ENCODE measurements around the gene SLIT3.

The SLIT3 gene

DNA sequence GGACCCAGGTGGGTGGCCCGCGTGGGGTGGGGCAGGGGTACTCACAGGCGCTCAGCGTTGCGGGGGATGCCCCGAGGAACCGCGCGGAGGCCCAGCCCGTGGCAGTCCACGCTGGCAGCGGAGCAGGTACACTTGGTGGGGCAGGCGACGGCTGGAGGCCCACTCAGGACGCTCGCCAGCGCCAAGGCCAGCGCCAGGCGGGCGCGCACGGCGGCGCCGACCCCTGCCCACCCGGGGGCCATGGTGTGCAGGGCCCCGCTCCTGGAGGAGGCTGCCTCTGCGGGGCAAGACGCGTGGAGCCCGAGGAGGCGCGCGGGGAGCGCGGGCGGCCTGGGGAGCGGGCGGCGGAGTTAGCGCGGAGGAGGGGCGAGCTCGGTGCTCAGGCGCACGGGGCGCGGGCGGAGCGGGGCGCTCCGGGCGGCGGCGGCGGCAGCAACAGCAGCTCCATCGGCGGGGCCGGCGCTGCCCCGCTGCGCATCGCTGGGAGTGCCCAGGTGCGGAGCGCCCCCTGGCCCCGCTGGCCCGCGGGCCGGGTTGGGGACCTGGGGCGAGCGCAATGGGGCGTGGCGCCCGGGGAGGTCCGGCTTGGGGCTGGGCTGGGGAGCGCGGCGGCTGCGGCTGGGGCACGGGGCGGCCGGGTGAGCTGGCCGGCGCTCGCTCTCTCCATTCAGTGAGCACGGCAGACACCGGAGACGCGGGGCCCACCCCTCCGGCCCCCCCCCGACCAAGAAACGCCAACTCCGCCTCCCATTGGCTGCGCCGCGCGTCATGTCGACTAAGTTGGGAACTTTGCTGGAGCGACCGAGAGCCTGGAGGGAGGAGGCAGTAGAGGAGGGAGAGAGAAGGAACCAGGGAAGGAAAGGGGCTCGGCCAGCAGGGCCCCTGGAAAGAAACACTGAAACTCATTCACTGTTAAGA lies at the start of gene SLIT3:
TSS of gene SLIT3 (minus strand) at position 672 of the 918 bp plus-strand sequence. CDS start at position 242, 430 bp downstream.
- DNase-seq (ENCODE audit: insufficient read length, low spot score) (no peak), FAIRE-seq (no peak)
- TF ChIP-seq, protein P1, sequence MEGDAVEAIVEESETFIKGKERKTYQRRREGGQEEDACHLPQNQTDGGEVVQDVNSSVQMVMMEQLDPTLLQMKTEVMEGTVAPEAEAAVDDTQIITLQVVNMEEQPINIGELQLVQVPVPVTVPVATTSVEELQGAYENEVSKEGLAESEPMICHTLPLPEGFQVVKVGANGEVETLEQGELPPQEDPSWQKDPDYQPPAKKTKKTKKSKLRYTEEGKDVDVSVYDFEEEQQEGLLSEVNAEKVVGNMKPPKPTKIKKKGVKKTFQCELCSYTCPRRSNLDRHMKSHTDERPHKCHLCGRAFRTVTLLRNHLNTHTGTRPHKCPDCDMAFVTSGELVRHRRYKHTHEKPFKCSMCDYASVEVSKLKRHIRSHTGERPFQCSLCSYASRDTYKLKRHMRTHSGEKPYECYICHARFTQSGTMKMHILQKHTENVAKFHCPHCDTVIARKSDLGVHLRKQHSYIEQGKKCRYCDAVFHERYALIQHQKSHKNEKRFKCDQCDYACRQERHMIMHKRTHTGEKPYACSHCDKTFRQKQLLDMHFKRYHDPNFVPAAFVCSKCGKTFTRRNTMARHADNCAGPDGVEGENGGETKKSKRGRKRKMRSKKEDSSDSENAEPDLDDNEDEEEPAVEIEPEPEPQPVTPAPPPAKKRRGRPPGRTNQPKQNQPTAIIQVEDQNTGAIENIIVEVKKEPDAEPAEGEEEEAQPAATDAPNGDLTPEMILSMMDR (IDR thresholded peaks at IDR 0.05; ENCODE audit: insufficient read depth, missing control alignments) = no peak

DNA sequence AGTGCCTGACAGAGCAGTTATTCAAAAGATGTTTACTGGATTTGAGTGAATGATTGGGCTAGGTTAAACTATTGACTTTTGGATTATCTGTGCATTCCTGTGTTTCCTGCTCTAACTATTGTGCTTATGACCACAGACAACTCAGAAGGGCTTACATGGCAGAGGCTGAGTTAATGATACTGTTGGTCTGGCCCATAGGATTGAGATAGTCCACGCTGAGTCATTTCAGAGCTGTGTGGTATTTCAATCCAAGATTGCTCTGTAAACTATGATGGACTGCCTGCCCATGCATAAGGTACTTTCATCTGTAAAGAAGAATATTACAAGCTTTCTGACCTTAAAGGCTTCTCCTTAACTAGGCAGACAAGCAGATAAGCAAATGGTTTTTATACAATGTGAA lies 49.1 kb upstream of the SLIT3 start:
- DNase-seq (ENCODE audit: insufficient read length, low spot score) (no peak), FAIRE-seq (no peak)
- TF ChIP-seq, protein P1 (IDR thresholded peaks at IDR 0.05; ENCODE audit: insufficient read depth, missing control alignments) = no peak

DNA sequence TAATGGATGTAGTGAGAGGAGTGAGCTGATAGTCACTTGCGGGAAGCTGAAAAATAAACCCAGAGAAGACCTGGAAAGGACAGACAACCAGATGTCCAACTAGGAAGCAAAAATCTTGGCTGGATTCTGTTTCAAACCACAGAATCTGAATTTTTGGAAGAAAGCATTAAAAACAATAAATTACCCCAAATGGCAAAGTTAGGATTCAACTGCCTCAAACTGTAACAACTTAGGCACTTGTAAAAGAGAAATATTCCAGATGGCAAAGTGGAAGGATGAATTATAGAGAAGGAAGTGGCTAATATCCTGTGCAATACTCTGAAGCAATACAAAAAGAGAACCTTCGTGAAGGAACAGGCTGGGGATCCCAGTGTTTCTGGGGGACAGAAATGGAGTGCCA lies 46.8 kb upstream of the SLIT3 start:
- FAIRE-seq (no peak), DNase-seq (ENCODE audit: insufficient read length, low spot score) (no peak)
- TF ChIP-seq, protein P1 (IDR thresholded peaks at IDR 0.05; ENCODE audit: insufficient read depth, missing control alignments) = no peak

DNA sequence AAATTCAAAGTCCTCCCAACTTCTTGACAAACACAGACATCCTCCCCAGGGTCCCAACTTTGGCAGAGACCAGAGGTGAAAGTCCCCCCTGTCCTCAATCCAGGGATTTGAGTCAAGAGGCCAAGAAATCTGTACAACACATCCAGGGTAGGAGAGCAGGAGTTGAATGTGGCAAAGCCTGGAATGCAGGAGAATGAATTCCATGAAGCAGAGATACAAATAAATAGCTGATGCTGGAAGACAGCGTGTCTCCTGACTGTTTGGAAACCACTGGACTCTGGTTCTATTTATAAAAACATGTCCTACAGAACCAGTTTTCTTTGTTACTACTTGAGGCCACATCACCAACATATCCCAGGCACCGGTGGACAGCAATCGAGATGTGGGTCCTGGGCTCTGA lies 43.7 kb upstream of the SLIT3 start:
- DNase-seq (ENCODE audit: insufficient read length, low spot score) = no peak

DNA sequence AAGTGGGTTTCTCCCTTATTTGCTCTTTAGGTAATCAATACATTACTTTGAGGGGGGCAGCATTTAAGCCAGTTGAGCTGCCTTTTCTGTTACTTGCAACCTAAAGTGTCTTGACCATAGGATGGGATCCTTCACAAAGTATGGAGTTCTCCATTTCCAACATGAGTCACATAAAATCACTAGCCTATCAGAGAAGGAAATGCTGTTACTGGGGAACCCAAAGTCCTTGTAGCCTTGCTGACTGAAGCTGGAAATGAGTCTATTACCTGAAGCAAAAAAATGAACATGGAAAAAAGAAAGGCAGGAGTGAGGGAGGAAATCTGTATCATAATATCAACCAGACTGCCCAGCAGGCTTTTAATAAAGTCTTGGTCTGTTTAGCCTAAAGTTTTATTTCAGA lies 42.8 kb upstream of the SLIT3 start:
- FAIRE-seq (no peak), DNase-seq (ENCODE audit: insufficient read length, low spot score) (no peak)
- TF ChIP-seq, protein P1 (IDR thresholded peaks at IDR 0.05; ENCODE audit: insufficient read depth, missing control alignments) = no peak

More for the DNA sequence above, 43.7 kb upstream of the SLIT3 start:
- FAIRE-seq = no peak
- TF ChIP-seq, protein P1 (IDR thresholded peaks at IDR 0.05; ENCODE audit: insufficient read depth, missing control alignments) = no peak

DNA sequence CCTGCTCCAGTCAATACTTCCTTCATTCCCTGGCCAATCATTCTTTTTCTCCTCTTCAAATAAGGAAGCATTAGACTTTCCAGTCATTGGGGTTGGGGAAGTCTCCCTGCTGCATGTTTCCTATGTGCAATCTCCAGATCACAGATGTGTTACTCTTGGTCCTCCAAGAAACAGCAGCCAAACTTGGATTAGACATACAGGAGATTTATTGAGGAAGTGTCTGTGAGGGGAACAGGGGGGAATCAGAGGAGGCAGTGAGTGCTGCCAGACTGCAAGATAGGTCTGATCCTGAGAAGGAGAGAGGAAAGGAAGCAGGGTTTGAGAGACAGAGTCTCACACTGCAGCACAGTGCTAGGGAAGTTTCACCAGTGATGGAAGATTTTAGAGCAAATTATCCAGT lies 40.6 kb upstream of the SLIT3 start:
- TF ChIP-seq, protein P1 (IDR thresholded peaks at IDR 0.05; ENCODE audit: insufficient read depth, missing control alignments) = no peak
- DNase-seq (ENCODE audit: insufficient read length, low spot score) = no peak
- no peak for FAIRE-seq

DNA sequence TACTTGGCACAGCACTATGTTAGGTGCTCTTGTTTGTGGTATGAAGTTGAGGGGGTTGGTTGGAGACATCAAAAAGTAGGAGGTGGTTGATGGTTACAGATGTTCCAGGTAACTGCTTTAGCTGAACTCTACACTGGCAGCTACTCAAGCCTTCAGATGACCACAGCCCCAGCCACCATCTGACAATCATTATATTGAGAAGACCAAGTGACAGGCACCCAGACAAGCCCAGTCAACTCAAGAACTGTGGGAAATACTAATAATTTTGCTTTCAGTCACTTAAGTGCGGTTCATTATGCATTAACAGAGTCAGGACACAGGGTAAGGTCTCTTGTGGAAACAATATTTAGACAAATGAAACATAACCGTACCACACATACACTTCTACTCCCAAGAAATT lies 38.9 kb upstream of the SLIT3 start:
- no peak for DNase-seq (ENCODE audit: insufficient read length, low spot score)
- no peak for FAIRE-seq
- TF ChIP-seq, protein P1 (IDR thresholded peaks at IDR 0.05; ENCODE audit: insufficient read depth, missing control alignments) = no peak

All from D721Med (cell line).